Measurements from ENCODE around the gene CSNK1G3. TPM values are rescaled to one million over a fixed set of nuclear protein-coding genes. Genes with fewer than 3 reads are reported as not detected.

The CSNK1G3 gene
- total RNA-seq, 4 donors from 2014 or later: 31.2 to 53.7 (median 53.1) TPM

- TF ChIP-seq POLR2AphosphoS5 (IDR thresholded peaks at IDR 0.05) (no peak), CTCF (IDR thresholded peaks at IDR 0.05) (no peak), POLR2A (IDR thresholded peaks at IDR 0.05; ENCODE audit: low read depth) (no peak), EP300 (IDR thresholded peaks at IDR 0.05) (no peak)
- WGBS: 95% methylated on average over 2 of the region's 2 CpGs
Measured at GRCh38 chr5:123665822-123666371, 153.9 kb downstream of the CSNK1G3 start.

More at GRCh38 chr5:123665822-123666371, 153.9 kb downstream of the CSNK1G3 start:
- no peak overlapping the region for H3K4me3 ChIP-seq
- H3K27ac ChIP-seq (replicated peaks in 1 of 4): no peak overlapping the region
- no peaks in the 10 kb centered on the region for H3K27me3 ChIP-seq
- no peaks in the 10 kb centered on the region for H3K36me3 ChIP-seq
- no peak for DNase-seq (ENCODE audit: extremely low spot score)
- H3K9me3 ChIP-seq: peaks cover 0 to 24% (median 9%) of the 10 kb centered on the region in 4 donors
- H3K4me1 ChIP-seq: no peaks in the 10 kb centered on the region
- intact Hi-C loops (cut with DNase I): no loop called here

Other genes starting within 250 kb of the CSNK1G3 start
- gene CEP120, start 88.8 kb upstream of the CSNK1G3 start, total RNA-seq: 10 to 100 TPM; 14.3 to 24.1 (median 15.8) TPM

Measured in esophagus muscularis mucosa (tissue), 4 donors.